ENCODE results near the gene BRWD1. TPM values are rescaled to one million over a fixed set of nuclear protein-coding genes. Genes with fewer than 3 reads are reported as not detected.
A peak's percentile ranks its signal among the peaks of the same experiment; 100 is the strongest.

BRWD1 gene
- total RNA-seq, 2 experiments from 2014 or later: 27.9 to 29.3 TPM

DNA sequence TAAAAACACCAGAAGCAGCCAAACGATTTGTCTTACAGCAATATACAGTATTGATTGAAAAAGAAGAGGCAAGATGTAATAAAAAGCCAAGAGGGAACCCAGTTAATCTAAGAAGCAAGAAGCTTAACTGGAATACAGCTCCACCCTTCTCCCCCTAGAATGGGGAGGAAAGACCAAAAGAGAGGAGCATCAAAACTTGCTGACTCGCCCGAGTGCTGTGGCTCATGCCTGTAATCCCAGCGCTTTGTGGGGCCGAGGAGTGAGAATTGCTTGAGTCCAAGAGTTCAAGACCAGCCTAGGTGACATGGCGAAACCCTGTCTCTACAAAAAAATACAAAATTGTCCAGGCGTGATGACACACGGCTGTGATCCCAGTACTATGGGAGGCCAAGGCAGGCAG lies 32.2 kb downstream of the BRWD1 start:
- H3K4me1 Mint-ChIP-seq (ENCODE audit: low read depth): peaks cover 11% of the 10 kb centered on the region
- H3K27me3 Mint-ChIP-seq: no peaks in the 10 kb centered on the region
- intact Hi-C loops (cut with micrococcal nuclease): no loop called here
- H3K36me3 Mint-ChIP-seq (ENCODE audit: low read depth): peaks cover 8% of the 10 kb centered on the region
- ChIA-PET CTCF (interaction anchor here (1.0 kb wide), 1 partner anchor 10 kb away, joined by 3 read pairs; no protein-coding TSS in a partner anchor), POLR2A (no interaction called here)
- TF ChIP-seq CTCF (IDR thresholded peaks at IDR 0.05): no peak
- ATAC-seq (no peak), DNase-seq (no peak)
- no peak overlapping the region for H3K4me3 Mint-ChIP-seq
- H3K9me3 Mint-ChIP-seq: no peaks in the 10 kb centered on the region
- peak overlapping the region; percentile 1 for H3K27ac Mint-ChIP-seq

DNA sequence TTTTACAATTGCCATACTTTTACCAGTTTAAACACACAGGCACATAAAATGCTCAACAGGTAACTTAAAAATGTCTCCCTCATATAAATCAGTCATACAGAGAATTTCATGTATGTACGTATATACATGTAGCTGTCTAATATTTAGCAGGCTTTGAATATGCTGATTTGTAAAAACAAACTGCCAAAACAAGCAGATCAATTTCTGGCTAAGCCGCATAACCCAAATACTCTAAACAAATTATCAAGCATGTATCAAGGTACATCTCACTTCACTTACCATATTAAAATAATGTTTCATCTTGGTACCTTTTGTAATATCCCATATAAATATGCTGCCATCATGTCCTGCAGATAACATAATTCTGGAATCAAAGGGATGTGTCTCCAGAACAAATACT lies 43.8 kb downstream of the BRWD1 start:
- DNase-seq (no peak), ATAC-seq (no peak)
- Mint-ChIP-seq H3K27ac (no peak overlapping the region), H3K4me1 (ENCODE audit: low read depth) (no peaks in the 10 kb centered on the region), H3K4me3 (no peak overlapping the region), H3K27me3 (no peaks in the 10 kb centered on the region), H3K36me3 (ENCODE audit: low read depth) (peaks cover 17% of the 10 kb centered on the region), H3K9me3 (no peaks in the 10 kb centered on the region)
- intact Hi-C loops (cut with micrococcal nuclease): no loop called here
- CTCF ChIA-PET: no interaction called here
- no peak for TF ChIP-seq CTCF (IDR thresholded peaks at IDR 0.05)
- POLR2A ChIA-PET: no interaction called here

GRCh38 chr21:39265603-39266002 lies 47.8 kb downstream of the BRWD1 start:
- Mint-ChIP-seq H3K4me1 (ENCODE audit: low read depth) (peaks cover 5% of the 10 kb centered on the region), H3K4me3 (no peak overlapping the region), H3K9me3 (no peaks in the 10 kb centered on the region), H3K27ac (no peak overlapping the region), H3K27me3 (no peaks in the 10 kb centered on the region), H3K36me3 (ENCODE audit: low read depth) (peaks cover 24% of the 10 kb centered on the region)
- intact Hi-C loops (cut with micrococcal nuclease): no loop called here
- DNase-seq: no peak
- POLR2A ChIA-PET: interaction anchor here (0.6 to 1.2 kb wide), 2 partner anchors 28 to 795 kb away, joined by 3 to 4 read pairs; no protein-coding TSS in a partner anchor
- no peak for TF ChIP-seq CTCF (IDR thresholded peaks at IDR 0.05)
- no peak for ATAC-seq
- CTCF ChIA-PET: no interaction called here

DNA sequence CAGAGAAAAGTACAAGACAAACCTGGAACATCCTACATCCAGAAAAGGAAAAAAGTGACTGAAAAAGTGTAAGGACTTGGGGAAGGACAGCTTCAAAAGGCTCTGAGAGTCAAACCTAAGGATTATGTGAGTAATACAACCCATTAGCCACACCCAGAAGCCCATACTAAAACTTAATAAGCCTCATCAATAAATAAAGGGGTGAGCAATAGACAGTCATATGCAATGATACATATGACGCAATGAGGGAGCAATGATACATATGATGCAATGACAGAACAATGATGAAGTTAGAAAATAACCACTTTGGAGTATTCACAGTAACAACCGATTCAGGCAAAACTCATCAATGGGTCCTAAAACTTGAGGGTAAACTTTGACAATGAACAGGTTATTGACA lies 50.1 kb downstream of the BRWD1 start:
- intact Hi-C loops (cut with micrococcal nuclease): no loop called here
- no peak for TF ChIP-seq CTCF (IDR thresholded peaks at IDR 0.05)
- Mint-ChIP-seq H3K9me3 (no peaks in the 10 kb centered on the region), H3K4me1 (ENCODE audit: low read depth) (peaks cover 5% of the 10 kb centered on the region), H3K4me3 (no peak overlapping the region), H3K27ac (peak overlapping the region; percentile 76), H3K27me3 (no peaks in the 10 kb centered on the region), H3K36me3 (ENCODE audit: low read depth) (peaks cover 22% of the 10 kb centered on the region)
- ChIA-PET POLR2A (no interaction called here), CTCF (no interaction called here)
- ATAC-seq (no peak), DNase-seq (no peak)

DNA sequence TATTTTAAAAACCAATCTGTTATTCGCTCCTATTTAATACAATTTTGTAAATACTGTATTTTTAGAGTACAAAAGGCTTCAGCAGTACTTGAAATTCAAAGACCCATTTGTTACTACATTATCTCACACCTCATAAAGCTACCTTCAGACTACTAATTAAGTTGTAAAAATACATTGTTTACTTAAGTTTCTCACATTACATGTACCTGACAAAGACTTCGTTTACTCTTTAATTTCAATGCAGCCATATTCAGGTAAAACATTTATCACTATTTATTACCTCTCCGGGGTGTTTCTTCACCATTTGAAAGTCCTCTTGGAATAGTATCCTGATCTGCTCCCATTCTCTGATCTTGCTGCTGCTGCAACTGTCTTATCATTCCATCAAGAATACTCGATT lies 55.2 kb downstream of the BRWD1 start:
- CTCF ChIA-PET: interaction anchor here (1.3 kb wide), 1 partner anchor 39 kb away, joined by 3 read pairs; no protein-coding TSS in a partner anchor
- ATAC-seq (no peak), DNase-seq (no peak)
- intact Hi-C loops (cut with micrococcal nuclease): no loop called here
- no peaks in the 10 kb centered on the region for H3K27me3 Mint-ChIP-seq
- no peak overlapping the region for H3K27ac Mint-ChIP-seq
- peaks cover 15% of the 10 kb centered on the region for H3K36me3 Mint-ChIP-seq (ENCODE audit: low read depth)
- no peak overlapping the region for H3K4me3 Mint-ChIP-seq
- peaks cover under 1% of the 10 kb centered on the region for H3K4me1 Mint-ChIP-seq (ENCODE audit: low read depth)
- no peaks in the 10 kb centered on the region for H3K9me3 Mint-ChIP-seq
- POLR2A ChIA-PET: no interaction called here
- TF ChIP-seq CTCF (IDR thresholded peaks at IDR 0.05): no peak
